MCF 10A (cell line): ENCODE data around the gene SLC39A3. TPM values are rescaled to one million over a fixed set of nuclear protein-coding genes. Genes with fewer than 3 reads are reported as not detected.

Experiments
- BruUV-seq: library from RNA; stranded (reverse); fragments of 400-500 nt; replicated peaks from 2 replicates; lab custom pipeline; 2021; lab: Mats Ljungman, UMichigan
- CTCF ChIA-PET: fragments of 300-600 bp; sonication (Branson Sonifier 250); formaldehyde crosslinking; extraction: SDS; loops from one replicate; lab custom pipeline; 2021; ENCODE audit warnings: antibody characterized with exemption, inconsistent platforms; lab: Yijun Ruan, JAX
- POLR2A ChIA-PET: fragments of 300-600, 350-650 bp; sonication (Branson Sonifier 250); formaldehyde crosslinking; extraction: SDS; loops from one replicate; lab custom pipeline; 2020; ENCODE audit warnings: antibody characterized with exemption, inconsistent platforms; lab: Yijun Ruan, JAX
- DNase-seq: peaks from one replicate; pipeline ENCODE4 v3.0.0-alpha.2; 2018; ENCODE audit not compliant: unreplicated experiment
- H3K27ac Mint-ChIP-seq: one replicate; pipeline ENCODE4 v1.8.0; 2022; ENCODE audit warnings: mild to moderate bottlenecking, low read depth, mixed read lengths; ENCODE audit not compliant: unreplicated experiment
- H3K27me3 Mint-ChIP-seq: one replicate; pipeline ENCODE4 v1.8.0; 2022; ENCODE audit warnings: mixed read lengths; ENCODE audit not compliant: insufficient read depth, unreplicated experiment
- H3K36me3 Mint-ChIP-seq: one replicate; pipeline ENCODE4 v1.8.0; 2022; ENCODE audit warnings: mild to moderate bottlenecking, moderate library complexity, mixed read lengths; ENCODE audit not compliant: insufficient read depth, unreplicated experiment
- H3K4me1 Mint-ChIP-seq: one replicate; pipeline ENCODE4 v1.8.0; 2022; ENCODE audit warnings: mixed read lengths; ENCODE audit not compliant: insufficient read depth, unreplicated experiment
- H3K4me3 Mint-ChIP-seq: one replicate; pipeline ENCODE4 v1.8.0; 2022; ENCODE audit warnings: mild to moderate bottlenecking, moderate library complexity, mixed read lengths; ENCODE audit not compliant: unreplicated experiment
- H3K9me3 Mint-ChIP-seq: one replicate; pipeline ENCODE4 v1.8.0; 2022; ENCODE audit warnings: mixed read lengths; ENCODE audit not compliant: unreplicated experiment
- intact Hi-C: fragments of 100-400 bp; cut with micrococcal nuclease; formaldehyde crosslinking; loops from 2 replicates; pipeline ENCODE4 v1.14.1; 2022
- total RNA-seq: library from RNA; stranded (reverse); gene quantifications from 2 replicates; pipeline ENCODE4 v1.2.3, GENCODE V29; 2022
- TF ChIP-seq, protein P1 (sequence below): fragments of 200-600 bp; IDR thresholded peaks from one replicate; pipeline ENCODE4 v1.8.0; 2022; ENCODE audit warnings: antibody characterized with exemption, mild to moderate bottlenecking; ENCODE audit not compliant: unreplicated experiment

The SLC39A3 gene
- total RNA-seq, 1 experiment from 2014 or later = 21.3 TPM

GRCh38 chr19:2756921-2757881 is 17.4 kb upstream of the SLC39A3 start:
- Mint-ChIP-seq H3K27ac (no peak overlapping the region), H3K27me3 (no peaks in the 10 kb centered on the region), H3K36me3 (peaks cover 45% of the 10 kb centered on the region), H3K9me3 (no peaks in the 10 kb centered on the region), H3K4me3 (no peak overlapping the region), H3K4me1 (no peaks in the 10 kb centered on the region)
- no TSS peak for BruUV-seq
- CTCF ChIA-PET = no interaction called here
- DNase-seq = no peak
- TF ChIP-seq, protein P1, sequence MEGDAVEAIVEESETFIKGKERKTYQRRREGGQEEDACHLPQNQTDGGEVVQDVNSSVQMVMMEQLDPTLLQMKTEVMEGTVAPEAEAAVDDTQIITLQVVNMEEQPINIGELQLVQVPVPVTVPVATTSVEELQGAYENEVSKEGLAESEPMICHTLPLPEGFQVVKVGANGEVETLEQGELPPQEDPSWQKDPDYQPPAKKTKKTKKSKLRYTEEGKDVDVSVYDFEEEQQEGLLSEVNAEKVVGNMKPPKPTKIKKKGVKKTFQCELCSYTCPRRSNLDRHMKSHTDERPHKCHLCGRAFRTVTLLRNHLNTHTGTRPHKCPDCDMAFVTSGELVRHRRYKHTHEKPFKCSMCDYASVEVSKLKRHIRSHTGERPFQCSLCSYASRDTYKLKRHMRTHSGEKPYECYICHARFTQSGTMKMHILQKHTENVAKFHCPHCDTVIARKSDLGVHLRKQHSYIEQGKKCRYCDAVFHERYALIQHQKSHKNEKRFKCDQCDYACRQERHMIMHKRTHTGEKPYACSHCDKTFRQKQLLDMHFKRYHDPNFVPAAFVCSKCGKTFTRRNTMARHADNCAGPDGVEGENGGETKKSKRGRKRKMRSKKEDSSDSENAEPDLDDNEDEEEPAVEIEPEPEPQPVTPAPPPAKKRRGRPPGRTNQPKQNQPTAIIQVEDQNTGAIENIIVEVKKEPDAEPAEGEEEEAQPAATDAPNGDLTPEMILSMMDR = no peak
- intact Hi-C loops = no loop called here
- POLR2A ChIA-PET = no interaction called here

DNA sequence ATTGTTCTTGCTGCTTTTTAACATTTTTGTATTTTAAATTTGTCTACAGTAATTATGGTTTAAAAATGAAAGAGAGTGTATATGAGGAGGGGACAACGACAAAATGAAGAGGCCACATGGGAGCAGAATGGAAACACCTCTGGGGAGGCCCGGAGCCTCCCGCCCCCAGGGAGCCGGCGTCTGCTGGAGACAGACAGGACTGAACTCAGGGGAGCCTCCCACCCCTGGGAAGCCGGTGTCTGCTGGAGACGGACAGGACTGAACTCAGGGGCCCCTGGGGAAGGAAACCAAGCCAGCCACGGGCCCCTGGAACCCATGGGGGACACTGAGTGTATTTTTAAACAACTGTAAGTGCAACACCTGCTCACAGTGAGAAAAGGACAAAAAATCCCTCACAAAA is 16.7 kb upstream of the SLC39A3 start:
- Mint-ChIP-seq H3K4me1 (no peaks in the 10 kb centered on the region), H3K9me3 (no peaks in the 10 kb centered on the region), H3K36me3 (peaks cover 41% of the 10 kb centered on the region), H3K27me3 (no peaks in the 10 kb centered on the region), H3K4me3 (no peak overlapping the region), H3K27ac (no peak overlapping the region)
- TF ChIP-seq, protein P1 = no peak
- intact Hi-C loops = no loop called here
- BruUV-seq = no TSS peak
- ChIA-PET CTCF (no interaction called here), POLR2A (no interaction called here)
- DNase-seq = no peak

DNA sequence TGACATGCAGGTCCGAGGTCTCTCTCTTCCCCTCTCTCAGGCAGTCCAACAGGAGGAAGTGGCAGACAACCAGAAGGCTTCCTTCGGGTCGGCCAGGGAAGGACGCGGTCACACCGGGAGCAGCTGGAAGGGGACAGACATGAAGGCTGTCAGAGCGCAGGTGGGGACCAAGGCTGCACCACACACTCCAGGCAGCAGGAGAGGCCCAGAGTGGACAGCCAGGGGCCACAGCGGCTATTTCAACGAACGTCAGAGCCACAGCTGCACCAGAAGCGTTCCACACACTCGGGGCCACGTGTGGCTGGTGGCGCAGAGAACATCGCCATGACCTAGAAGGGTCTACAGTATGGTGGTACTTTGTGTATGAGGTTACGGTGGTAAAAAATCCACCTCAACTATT is 16.0 kb upstream of the SLC39A3 start:
- peaks cover 38% of the 10 kb centered on the region for H3K36me3 Mint-ChIP-seq
- H3K9me3 Mint-ChIP-seq = no peaks in the 10 kb centered on the region
- CTCF ChIA-PET = no interaction called here
- TF ChIP-seq, protein P1 = no peak
- no peaks in the 10 kb centered on the region for H3K4me1 Mint-ChIP-seq
- H3K4me3 Mint-ChIP-seq = no peak overlapping the region
- no peak overlapping the region for H3K27ac Mint-ChIP-seq
- intact Hi-C loops = no loop called here
- H3K27me3 Mint-ChIP-seq = no peaks in the 10 kb centered on the region
- DNase-seq = no peak
- no TSS peak for BruUV-seq
- POLR2A ChIA-PET = interaction anchor here (0.6 kb wide), 1 partner anchor 9 kb away, joined by 3 read pairs; no protein-coding TSS in a partner anchor

GRCh38 chr19:2755448-2755705 is 15.6 kb upstream of the SLC39A3 start:
- ChIA-PET POLR2A (interaction anchor here (0.6 kb wide), 1 partner anchor 9 kb away, joined by 3 read pairs; no protein-coding TSS in a partner anchor), CTCF (no interaction called here)
- H3K36me3 Mint-ChIP-seq = peaks cover 33% of the 10 kb centered on the region
- no peak overlapping the region for H3K27ac Mint-ChIP-seq
- no peak overlapping the region for H3K4me3 Mint-ChIP-seq
- H3K27me3 Mint-ChIP-seq = no peaks in the 10 kb centered on the region
- intact Hi-C loops = no loop called here
- DNase-seq = no peak
- TF ChIP-seq, protein P1 = no peak
- H3K4me1 Mint-ChIP-seq = no peaks in the 10 kb centered on the region
- H3K9me3 Mint-ChIP-seq = no peaks in the 10 kb centered on the region
- no TSS peak for BruUV-seq
